Keratinocyte (primary cell): ENCODE measurements around the gene SPPL2B.

ENCODE experiments used
- EZH2 ChIP-seq: IDR thresholded peaks from one replicate; pipeline ENCODE4 v1.6.1; 2012; ENCODE audit warnings: inconsistent platforms, mild to moderate bottlenecking, low read length, moderate library complexity
- TF ChIP-seq, protein P1 (sequence below), 3 experiments: IDR thresholded peaks in 1 of 3; conservative IDR thresholded peaks in 1 of 3; optimal IDR thresholded peaks in 1 of 3; 2 replicates in 2 of 3; 3 replicates in 1 of 3; pipeline versions ENCODE3 to v1.5.1; 2011; ENCODE audit warnings: low read length in 3 of 3, mild to moderate bottlenecking in 3 of 3, moderate library complexity in 2 of 3, control low read depth in 1 of 3, inconsistent platforms in 1 of 3; ENCODE audit not compliant: insufficient read depth in 2 of 3; ENCODE audit errors: extremely low read depth in 1 of 3

DNA sequence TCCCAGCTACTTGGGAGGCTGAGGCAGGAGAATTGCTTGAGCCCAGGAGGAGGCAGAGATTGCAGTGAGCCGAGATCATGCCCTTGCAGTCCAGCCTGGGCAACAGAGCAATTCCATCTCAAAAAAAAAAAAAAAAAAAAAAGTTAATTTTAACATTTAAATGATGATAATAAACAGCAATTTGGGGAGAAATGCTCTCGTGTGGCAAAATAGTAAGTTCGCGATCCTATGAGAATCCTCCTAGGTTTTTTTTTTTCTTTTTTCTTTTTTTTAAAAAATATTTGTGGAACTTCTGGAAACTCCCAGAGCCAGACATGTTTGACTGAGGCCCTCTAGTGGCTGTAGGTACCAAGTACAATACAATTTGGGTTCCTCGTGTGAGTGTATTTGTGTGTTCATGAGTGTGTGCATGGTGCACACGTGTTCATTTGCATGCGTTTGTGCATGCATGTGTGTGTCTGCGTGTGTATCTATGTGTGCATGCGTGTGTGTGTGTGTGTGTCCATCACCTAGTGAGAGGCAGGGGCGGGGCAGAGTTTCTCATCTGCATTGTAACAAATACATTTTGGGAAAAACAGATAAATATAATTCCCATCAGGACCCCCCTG lies 62.7 kb downstream of the SPPL2B start:
- TF ChIP-seq, protein P1, sequence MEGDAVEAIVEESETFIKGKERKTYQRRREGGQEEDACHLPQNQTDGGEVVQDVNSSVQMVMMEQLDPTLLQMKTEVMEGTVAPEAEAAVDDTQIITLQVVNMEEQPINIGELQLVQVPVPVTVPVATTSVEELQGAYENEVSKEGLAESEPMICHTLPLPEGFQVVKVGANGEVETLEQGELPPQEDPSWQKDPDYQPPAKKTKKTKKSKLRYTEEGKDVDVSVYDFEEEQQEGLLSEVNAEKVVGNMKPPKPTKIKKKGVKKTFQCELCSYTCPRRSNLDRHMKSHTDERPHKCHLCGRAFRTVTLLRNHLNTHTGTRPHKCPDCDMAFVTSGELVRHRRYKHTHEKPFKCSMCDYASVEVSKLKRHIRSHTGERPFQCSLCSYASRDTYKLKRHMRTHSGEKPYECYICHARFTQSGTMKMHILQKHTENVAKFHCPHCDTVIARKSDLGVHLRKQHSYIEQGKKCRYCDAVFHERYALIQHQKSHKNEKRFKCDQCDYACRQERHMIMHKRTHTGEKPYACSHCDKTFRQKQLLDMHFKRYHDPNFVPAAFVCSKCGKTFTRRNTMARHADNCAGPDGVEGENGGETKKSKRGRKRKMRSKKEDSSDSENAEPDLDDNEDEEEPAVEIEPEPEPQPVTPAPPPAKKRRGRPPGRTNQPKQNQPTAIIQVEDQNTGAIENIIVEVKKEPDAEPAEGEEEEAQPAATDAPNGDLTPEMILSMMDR (optimal IDR thresholded peaks at IDR 0.05 in 1 of 3, IDR thresholded peaks at IDR 0.05 in 1 of 3, conservative IDR thresholded peaks at IDR 0.05 in 1 of 3; ENCODE audit: extremely low read depth in 1 of 3, insufficient read depth in 2 of 3, low read length in 3 of 3) = peak; percentile 69 to 76 (median 75)
- TF ChIP-seq EZH2 = no peak
